ENCODE results near the gene GRM3. TPM values are rescaled to one million over a fixed set of nuclear protein-coding genes. Genes with fewer than 3 reads are reported as not detected.
"Not testable (repeated sequence)": the region's sequence is repeated elsewhere in the genome, so short reads cannot be mapped to it uniquely, and the experiment has no call there.

Gene GRM3
- under 1 TPM; 0.14 to 0.23 (median 0.17) TPM for polyA plus RNA-seq (ENCODE audit: insufficient read length in 4 of 4)

DNA sequence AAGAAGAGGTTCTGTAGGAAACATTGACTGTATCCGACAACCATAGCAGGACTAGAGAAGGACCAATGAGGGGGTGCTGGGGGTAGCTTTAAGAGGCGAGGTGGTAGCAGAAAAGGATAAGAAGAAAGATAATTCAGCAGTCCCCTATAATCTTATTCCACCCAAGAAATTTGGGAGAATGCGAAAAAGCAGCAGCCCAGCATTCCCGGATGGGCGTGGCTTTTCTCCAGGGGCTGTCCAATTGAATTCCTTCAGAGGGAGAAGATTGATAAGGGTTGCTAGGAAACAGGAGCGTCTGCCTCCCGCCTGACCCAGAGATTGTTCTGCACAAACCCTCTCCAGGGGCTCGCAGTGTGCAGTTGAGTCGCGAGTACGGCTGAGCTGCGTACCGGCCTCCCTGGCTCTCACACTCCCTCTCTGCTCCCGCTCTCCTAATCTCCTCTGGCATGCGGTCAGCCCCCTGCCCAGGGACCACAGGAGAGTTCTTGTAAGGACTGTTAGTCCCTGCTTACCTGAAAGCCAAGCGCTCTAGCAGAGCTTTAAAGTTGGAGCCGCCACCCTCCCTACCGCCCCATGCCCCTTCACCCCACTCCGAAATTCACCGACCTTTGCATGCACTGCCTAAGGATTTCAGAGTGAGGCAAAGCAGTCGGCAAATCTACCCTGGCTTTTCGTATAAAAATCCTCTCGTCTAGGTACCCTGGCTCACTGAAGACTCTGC lies at the start of gene GRM3:
Gene GRM3 (plus strand): TSS at position 349 of the 721 bp plus-strand sequence. CDS start 121,237 bp downstream, outside the sequence.
- DNase-seq (ENCODE audit: low read depth in 4 of 4, low spot score in 3 of 4), result no peak

DNA sequence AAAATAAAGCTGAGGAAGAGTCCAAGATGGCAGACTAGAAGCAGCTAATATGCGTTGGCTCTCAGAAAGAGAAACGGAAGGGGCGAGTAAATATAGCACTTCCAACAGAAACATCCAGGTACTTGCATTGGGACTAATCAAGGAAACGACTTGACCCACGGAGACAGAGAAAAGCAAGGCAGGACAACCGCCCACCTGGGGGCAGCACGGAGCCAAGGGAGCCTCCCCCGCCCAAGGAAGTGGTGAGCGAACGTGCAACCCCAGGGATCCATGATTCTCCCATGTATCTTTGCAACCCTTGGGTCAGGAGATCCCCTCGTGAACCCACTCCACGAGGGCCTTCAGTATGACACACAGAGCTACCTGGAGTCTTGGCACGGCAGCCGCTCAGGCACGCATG lies 45.4 kb upstream of the GRM3 start:
- no peak for DNase-seq (ENCODE audit: low read depth in 4 of 4, low spot score in 3 of 4)

GRCh38 chr7:86598721-86599120 lies 45.0 kb upstream of the GRM3 start:
- DNase-seq (ENCODE audit: low read depth in 4 of 4, low spot score in 3 of 4), result no peak

DNA sequence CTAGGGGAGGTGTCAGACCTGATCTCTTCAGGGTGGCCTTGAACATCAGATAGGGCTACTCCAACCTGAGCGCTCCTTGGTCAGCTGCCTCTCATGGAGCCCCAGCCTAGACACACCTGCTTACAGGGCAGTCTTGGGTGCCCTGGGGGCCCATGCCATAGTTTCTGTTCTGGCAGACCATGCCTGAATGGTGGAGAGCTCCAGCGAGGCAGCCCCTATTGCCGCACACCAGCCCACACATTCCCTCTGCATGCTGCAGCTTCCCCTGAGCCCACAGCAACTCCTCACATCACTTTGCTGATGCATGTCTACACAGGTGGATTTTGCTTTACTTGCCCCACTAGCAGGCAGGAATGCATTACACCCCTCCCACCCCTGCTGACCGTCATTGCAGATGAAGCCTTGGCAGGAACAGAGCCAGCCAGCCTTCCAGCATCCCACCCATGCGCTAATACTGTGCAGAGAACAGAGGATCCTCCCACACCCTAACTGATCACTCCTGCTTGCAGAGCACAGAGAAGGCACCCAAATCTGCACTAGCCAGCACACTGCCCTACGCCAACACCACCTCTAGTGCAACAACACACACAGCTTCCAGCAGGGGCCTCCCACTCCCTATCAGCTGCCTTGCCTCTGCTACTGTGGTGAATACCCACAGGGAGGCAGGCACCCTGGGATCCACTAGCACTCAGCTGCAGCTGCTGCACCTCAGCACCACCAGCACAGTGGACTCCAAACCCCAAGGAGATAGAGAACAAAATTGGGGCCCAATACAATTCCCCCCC lies 43.0 kb upstream of the GRM3 start:
- no peak for DNase-seq (ENCODE audit: low read depth in 4 of 4, low spot score in 3 of 4)

DNA sequence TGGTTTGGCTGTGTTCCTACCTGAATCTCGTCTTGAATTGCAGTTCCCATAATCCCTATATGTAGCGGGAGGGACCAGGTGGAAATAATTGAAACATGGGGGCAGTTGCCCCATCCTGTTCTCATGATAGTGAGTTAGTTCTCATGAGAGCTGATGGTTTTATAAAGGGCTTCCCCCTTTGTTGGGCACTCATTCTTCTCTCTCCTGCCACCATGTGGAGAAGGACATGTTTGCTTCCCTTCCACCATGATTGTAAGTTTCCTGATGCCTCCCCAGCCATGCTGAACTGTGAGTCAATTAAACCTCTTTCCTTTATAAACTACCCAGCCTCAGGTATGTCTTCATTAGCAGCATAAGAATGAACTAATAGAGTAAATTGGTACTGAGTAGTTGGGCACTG lies 28.0 kb upstream of the GRM3 start:
- not testable (repeated sequence) for DNase-seq (ENCODE audit: low read depth in 4 of 4, low spot score in 3 of 4)

DNA sequence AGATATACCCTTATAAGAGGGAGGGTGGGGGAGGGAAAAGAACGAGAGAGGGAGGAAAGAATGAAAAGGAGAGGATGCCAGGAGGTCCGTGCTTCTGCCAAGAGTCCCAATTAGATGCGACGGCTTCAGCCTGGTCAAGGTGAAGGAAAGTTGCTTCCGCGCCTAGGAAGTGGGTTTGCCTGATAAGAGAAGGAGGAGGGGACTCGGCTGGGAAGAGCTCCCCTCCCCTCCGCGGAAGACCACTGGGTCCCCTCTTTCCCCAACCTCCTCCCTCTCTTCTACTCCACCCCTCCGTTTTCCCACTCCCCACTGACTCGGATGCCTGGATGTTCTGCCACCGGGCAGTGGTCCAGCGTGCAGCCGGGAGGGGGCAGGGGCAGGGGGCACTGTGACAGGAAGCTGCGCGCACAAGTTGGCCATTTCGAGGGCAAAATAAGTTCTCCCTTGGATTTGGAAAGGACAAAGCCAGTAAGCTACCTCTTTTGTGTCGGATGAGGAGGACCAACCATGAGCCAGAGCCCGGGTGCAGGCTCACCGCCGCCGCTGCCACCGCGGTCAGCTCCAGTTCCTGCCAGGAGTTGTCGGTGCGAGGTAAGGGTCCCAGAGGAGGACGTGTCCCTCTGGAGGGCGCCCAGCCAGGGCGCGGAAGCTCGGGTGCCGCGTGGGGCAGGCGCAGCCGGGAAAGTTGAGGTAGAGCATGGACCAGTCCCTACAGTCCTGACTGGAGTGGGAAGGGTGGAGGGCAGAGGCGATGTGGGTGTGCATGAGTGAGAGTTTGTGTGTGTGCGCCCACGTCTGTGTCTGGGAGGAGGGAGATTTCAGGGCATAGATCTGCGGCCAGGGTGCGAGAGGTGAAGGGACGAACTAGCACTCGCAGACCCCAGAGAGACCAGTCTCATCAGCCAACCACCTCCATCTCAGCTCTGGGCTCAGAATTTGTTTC lies 844 bp downstream of the GRM3 start:
- no peak for DNase-seq (ENCODE audit: low read depth in 4 of 4, low spot score in 3 of 4)

- no peak for DNase-seq (ENCODE audit: low read depth in 4 of 4, low spot score in 3 of 4)
These were observed 1.5 kb downstream of the GRM3 start for GRCh38 chr7:86645225-86645608.

GRCh38 chr7:86645676-86646276 lies 2.1 kb downstream of the GRM3 start:
- DNase-seq (ENCODE audit: low read depth in 4 of 4, low spot score in 3 of 4), result no peak

GRCh38 chr7:86647385-86648094 lies 3.8 kb downstream of the GRM3 start:
- DNase-seq (ENCODE audit: low read depth in 4 of 4, low spot score in 3 of 4), result no peak

DNA sequence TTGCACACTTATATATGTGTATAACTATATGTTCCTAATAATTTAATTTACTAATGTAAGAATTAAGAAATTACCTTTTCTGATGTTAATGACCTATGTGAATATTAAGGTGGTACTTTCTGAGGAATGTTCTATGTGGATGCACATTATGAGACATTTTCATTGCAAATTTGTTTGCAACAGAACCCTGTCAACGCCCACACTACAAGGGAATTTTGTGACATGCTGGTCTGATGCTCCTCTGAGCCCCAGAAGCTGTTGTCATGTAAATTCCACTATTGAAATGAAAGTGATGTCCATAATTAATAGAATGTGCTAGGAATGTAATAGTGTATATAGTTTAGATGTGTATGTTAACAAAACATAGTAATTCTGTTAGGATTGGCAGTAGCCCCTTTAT lies 4.5 kb downstream of the GRM3 start:
- no peak for DNase-seq (ENCODE audit: low read depth in 4 of 4, low spot score in 3 of 4)

GRCh38 chr7:86653919-86654659 lies 10.4 kb downstream of the GRM3 start:
- DNase-seq (ENCODE audit: low read depth in 4 of 4, low spot score in 3 of 4), result no peak

DNA sequence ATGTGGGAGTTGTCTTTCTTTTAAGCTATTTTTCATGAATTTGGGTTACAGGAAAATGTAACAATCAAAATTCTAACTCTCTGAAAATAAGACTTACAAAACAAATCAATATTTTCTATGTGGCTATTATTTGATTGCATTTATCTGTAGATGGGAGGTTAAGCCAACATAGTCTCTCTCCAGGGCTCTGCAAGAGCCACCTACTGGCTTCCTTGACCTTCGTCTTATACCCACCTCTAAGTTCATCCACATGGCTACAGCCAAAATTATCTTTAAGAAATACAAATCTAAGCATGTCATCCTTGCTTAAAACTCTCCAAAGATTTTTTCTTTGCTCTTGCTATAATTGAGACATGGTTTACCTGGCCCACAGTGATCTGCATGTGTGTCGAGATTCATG lies 14.2 kb downstream of the GRM3 start:
- no peak for DNase-seq (ENCODE audit: low read depth in 4 of 4, low spot score in 3 of 4)

GRCh38 chr7:86660950-86661462 lies 17.3 kb downstream of the GRM3 start:
- DNase-seq (ENCODE audit: low read depth in 4 of 4, low spot score in 3 of 4), result no peak

- no peak for DNase-seq (ENCODE audit: low read depth in 4 of 4, low spot score in 3 of 4)
These were observed 20.8 kb downstream of the GRM3 start for GRCh38 chr7:86664486-86664885.

- no peak for DNase-seq (ENCODE audit: low read depth in 4 of 4, low spot score in 3 of 4)
These were observed 21.3 kb downstream of the GRM3 start for GRCh38 chr7:86664991-86665390.

DNA sequence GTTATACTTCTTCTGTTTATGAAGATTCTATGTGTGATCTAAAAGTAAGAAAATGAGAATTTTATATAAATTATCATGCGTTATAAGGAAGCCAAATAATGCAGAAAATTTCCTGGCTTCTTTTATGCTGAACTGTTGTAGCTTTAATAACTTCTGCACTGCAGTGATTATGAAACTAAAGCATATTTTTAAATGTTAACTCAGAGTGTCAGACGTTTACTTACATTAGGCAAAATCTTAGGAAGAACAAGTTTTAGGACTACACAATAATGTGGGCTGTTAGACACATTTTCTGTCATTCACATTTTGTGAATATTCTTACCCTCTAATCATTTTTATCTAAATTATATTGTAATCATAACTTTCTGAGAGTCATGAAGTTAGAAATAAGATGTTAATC lies 22.0 kb downstream of the GRM3 start:
- no peak for DNase-seq (ENCODE audit: low read depth in 4 of 4, low spot score in 3 of 4)

- DNase-seq (ENCODE audit: low read depth in 4 of 4, low spot score in 3 of 4), result no peak
These were observed 24.0 kb downstream of the GRM3 start for GRCh38 chr7:86667732-86668131.

- DNase-seq (ENCODE audit: low read depth in 4 of 4, low spot score in 3 of 4), result no peak
These were observed 24.6 kb downstream of the GRM3 start for GRCh38 chr7:86668315-86668714.

- DNase-seq (ENCODE audit: low read depth in 4 of 4, low spot score in 3 of 4), result no peak
These were observed 44.1 kb downstream of the GRM3 start for GRCh38 chr7:86687831-86688230.
